ENCODE measurements around the gene RAI1.

Gene RAI1

DNA sequence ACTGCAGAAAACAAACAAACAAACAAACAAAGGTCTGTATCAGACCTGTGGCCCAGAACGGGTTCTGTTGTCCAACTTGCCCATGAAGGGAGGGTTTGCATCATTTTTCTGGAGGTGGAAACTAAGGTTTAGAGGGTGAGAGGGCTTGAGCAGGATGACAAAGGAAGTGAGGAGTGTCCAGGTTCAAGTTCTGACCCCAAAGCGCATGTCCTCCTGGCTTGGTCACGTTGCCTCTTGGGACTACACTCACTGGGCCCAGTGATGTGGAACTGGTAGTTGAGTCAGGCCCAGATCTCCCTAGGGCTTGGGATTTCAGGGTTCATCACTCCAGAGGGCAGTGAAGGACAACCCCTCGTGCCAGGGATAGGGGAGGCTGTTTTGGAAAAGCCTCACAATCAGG lies 153.7 kb downstream of the RAI1 start:
- POLR2A ChIA-PET (ENCODE audit: low non-redundant PET), result interaction anchor here (0.6 kb wide), 1 partner anchor 9 kb away, joined by 7 read pairs; no protein-coding TSS in a partner anchor
- TF ChIP-seq, protein P1, sequence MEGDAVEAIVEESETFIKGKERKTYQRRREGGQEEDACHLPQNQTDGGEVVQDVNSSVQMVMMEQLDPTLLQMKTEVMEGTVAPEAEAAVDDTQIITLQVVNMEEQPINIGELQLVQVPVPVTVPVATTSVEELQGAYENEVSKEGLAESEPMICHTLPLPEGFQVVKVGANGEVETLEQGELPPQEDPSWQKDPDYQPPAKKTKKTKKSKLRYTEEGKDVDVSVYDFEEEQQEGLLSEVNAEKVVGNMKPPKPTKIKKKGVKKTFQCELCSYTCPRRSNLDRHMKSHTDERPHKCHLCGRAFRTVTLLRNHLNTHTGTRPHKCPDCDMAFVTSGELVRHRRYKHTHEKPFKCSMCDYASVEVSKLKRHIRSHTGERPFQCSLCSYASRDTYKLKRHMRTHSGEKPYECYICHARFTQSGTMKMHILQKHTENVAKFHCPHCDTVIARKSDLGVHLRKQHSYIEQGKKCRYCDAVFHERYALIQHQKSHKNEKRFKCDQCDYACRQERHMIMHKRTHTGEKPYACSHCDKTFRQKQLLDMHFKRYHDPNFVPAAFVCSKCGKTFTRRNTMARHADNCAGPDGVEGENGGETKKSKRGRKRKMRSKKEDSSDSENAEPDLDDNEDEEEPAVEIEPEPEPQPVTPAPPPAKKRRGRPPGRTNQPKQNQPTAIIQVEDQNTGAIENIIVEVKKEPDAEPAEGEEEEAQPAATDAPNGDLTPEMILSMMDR (conservative IDR thresholded peaks at IDR 0.05; ENCODE audit: low read depth), result no peak
- no peak for DNase-seq (ENCODE audit: low spot score)
- CTCF ChIA-PET, result interaction anchor here (0.7 kb wide), 1 partner anchor 173 kb away, joined by 3 read pairs; no protein-coding TSS in a partner anchor
- peak overlapping the region; percentile 100 for H3K27ac ChIP-seq

- H3K27ac ChIP-seq, result peak overlapping the region; percentile 100
- CTCF ChIA-PET, result interaction anchor here (0.6 to 3.5 kb wide), 3 partner anchors 16 to 25 kb away, joined by 3 to 14 read pairs (median 4); no protein-coding TSS in a partner anchor
- TF ChIP-seq, protein P1 (conservative IDR thresholded peaks at IDR 0.05; ENCODE audit: low read depth), result no peak
- DNase-seq (ENCODE audit: low spot score), result no peak
- POLR2A ChIA-PET (ENCODE audit: low non-redundant PET), result interaction anchor here (0.7 to 3.0 kb wide), 8 partner anchors 8 to 26 kb away, joined by 3 to 13 read pairs (median 4); no protein-coding TSS in a partner anchor
Measured at GRCh38 chr17:17835415-17836249, 154.4 kb downstream of the RAI1 start.

GRCh38 chr17:17836250-17836817 lies 155.1 kb downstream of the RAI1 start:
- peak; percentile 95 for DNase-seq (ENCODE audit: low spot score)
- POLR2A ChIA-PET (ENCODE audit: low non-redundant PET), result interaction anchor here (0.6 to 3.0 kb wide), 10 partner anchors 9 to 136 kb away, joined by 3 to 13 read pairs (median 4); partner anchors contain the start of genes DRC3 and TOM1L2
- H3K27ac ChIP-seq, result peak overlapping the region; percentile 100
- TF ChIP-seq, protein P1 (conservative IDR thresholded peaks at IDR 0.05; ENCODE audit: low read depth), result no peak
- CTCF ChIA-PET, result interaction anchor here (0.6 to 3.5 kb wide), 3 partner anchors 16 to 24 kb away, joined by 3 to 14 read pairs (median 4); no protein-coding TSS in a partner anchor

GRCh38 chr17:17836818-17837379 lies 155.6 kb downstream of the RAI1 start, which contains the start of gene SREBF1:
Gene SREBF1 (minus strand): TSS chr17:17836986. CDS start chr17:17836817, 169 bp downstream.
- TF ChIP-seq, protein P1 (conservative IDR thresholded peaks at IDR 0.05; ENCODE audit: low read depth), result no peak
- peak; percentile 61 for DNase-seq (ENCODE audit: low spot score)
- POLR2A ChIA-PET (ENCODE audit: low non-redundant PET), result interaction anchor here (0.6 to 3.0 kb wide), 6 partner anchors 9 to 136 kb away, joined by 3 to 13 read pairs (median 4); partner anchors contain the start of genes DRC3 and TOM1L2
- H3K27ac ChIP-seq, result peak within 1 kb of the TSS; percentile 100
- CTCF ChIA-PET, result interaction anchor here (3.5 kb wide), 1 partner anchor 23 kb away, joined by 14 read pairs; no protein-coding TSS in a partner anchor

- DNase-seq (ENCODE audit: low spot score), result no peak
- POLR2A ChIA-PET (ENCODE audit: low non-redundant PET), result interaction anchor here (0.5 to 3.0 kb wide), 8 partner anchors 10 to 135 kb away, joined by 3 to 13 read pairs (median 3); partner anchors contain the start of genes DRC3 and TOM1L2
- CTCF ChIA-PET, result interaction anchor here (3.5 kb wide), 1 partner anchor 23 kb away, joined by 14 read pairs; no protein-coding TSS in a partner anchor
- H3K27ac ChIP-seq, result peak overlapping the region; percentile 100
- TF ChIP-seq, protein P1 (conservative IDR thresholded peaks at IDR 0.05; ENCODE audit: low read depth), result no peak
Measured at GRCh38 chr17:17837380-17837821, 156.1 kb downstream of the RAI1 start.
